Right kidney (tissue), 1 donor: ENCODE measurements around the gene ZNF555.
"Not testable (repeated sequence)": the region's sequence is repeated elsewhere in the genome, so short reads cannot be mapped to it uniquely, and the experiment has no call there.

ENCODE experiments used
- DNase-seq: peaks from one replicate; pipeline ENCODE4 v3.0.0-alpha.2; 2016

Gene ZNF555

GRCh38 chr19:2806736-2807378 lies 34.4 kb upstream of the ZNF555 start:
- DNase-seq: no peak

GRCh38 chr19:2807379-2808128 lies 33.7 kb upstream of the ZNF555 start:
- no peak for DNase-seq

- DNase-seq: no peak
Measured at GRCh38 chr19:2808129-2808941, 32.9 kb upstream of the ZNF555 start.

GRCh38 chr19:2809387-2810140 lies 31.7 kb upstream of the ZNF555 start:
- no peak for DNase-seq

- DNase-seq: no peak
Measured at GRCh38 chr19:2810141-2811091, 30.9 kb upstream of the ZNF555 start.

- no peak for DNase-seq
Measured at GRCh38 chr19:2811221-2811722, 30.0 kb upstream of the ZNF555 start.

- no peak for DNase-seq
Measured at GRCh38 chr19:2811735-2812413, 29.4 kb upstream of the ZNF555 start.

- no peak for DNase-seq
Measured at GRCh38 chr19:2812414-2813234, 28.7 kb upstream of the ZNF555 start.

- DNase-seq: no peak
Measured at GRCh38 chr19:2813235-2814160, 27.8 kb upstream of the ZNF555 start.

- DNase-seq: no peak
Measured at GRCh38 chr19:2814426-2814825, 26.8 kb upstream of the ZNF555 start.

- no peak for DNase-seq
Measured at GRCh38 chr19:2815191-2815614, 26.1 kb upstream of the ZNF555 start.

GRCh38 chr19:2815923-2816322 lies 25.4 kb upstream of the ZNF555 start:
- DNase-seq: no peak

GRCh38 chr19:2816641-2817040 lies 24.6 kb upstream of the ZNF555 start:
- no peak for DNase-seq

GRCh38 chr19:2817237-2817829 lies 23.9 kb upstream of the ZNF555 start:
- DNase-seq: not testable (repeated sequence)

GRCh38 chr19:2819540-2820111 lies 21.6 kb upstream of the ZNF555 start, which contains the start of gene ZNF554:
Gene ZNF554 (plus strand): TSS chr19:2819868. CDS start chr19:2820072, 204 bp downstream.
- peak; percentile 90 for DNase-seq

GRCh38 chr19:2820112-2820702 lies 21.1 kb upstream of the ZNF555 start:
- DNase-seq: peak; percentile 68

GRCh38 chr19:2822846-2823245 lies 18.4 kb upstream of the ZNF555 start:
- DNase-seq: no peak
